Measurements from ENCODE around the gene ABCC12.
"Not testable (repeated sequence)": the region's sequence is repeated elsewhere in the genome, so short reads cannot be mapped to it uniquely, and the experiment has no call there.

ABCC12 gene

GRCh38 chr16:48176635-48177408, 21.0 kb upstream of the ABCC12 start:
- no peak for DNase-seq (ENCODE audit: low read depth)
- no peak for TF ChIP-seq CTCF (conservative IDR thresholded peaks at IDR 0.05; ENCODE audit: low read length)
- no peak overlapping the region for H3K4me3 ChIP-seq (ENCODE audit: low read length)

- DNase-seq (ENCODE audit: low read depth), result no peak
- no peak for TF ChIP-seq CTCF (conservative IDR thresholded peaks at IDR 0.05; ENCODE audit: low read length)
- no peak overlapping the region for H3K4me3 ChIP-seq (ENCODE audit: low read length)
Measured at GRCh38 chr16:48173889-48174288, 18.1 kb upstream of the ABCC12 start.

GRCh38 chr16:48172682-48173081, 16.9 kb upstream of the ABCC12 start:
- no peak overlapping the region for H3K4me3 ChIP-seq (ENCODE audit: low read length)
- no peak for TF ChIP-seq CTCF (conservative IDR thresholded peaks at IDR 0.05; ENCODE audit: low read length)
- no peak for DNase-seq (ENCODE audit: low read depth)

GRCh38 chr16:48169896-48170295, 14.1 kb upstream of the ABCC12 start:
- no peak for DNase-seq (ENCODE audit: low read depth)
- TF ChIP-seq CTCF (conservative IDR thresholded peaks at IDR 0.05; ENCODE audit: low read length), result no peak

GRCh38 chr16:48168075-48168474, 12.3 kb upstream of the ABCC12 start:
- no peak for TF ChIP-seq CTCF (conservative IDR thresholded peaks at IDR 0.05; ENCODE audit: low read length)
- no peak overlapping the region for H3K4me3 ChIP-seq (ENCODE audit: low read length)
- DNase-seq (ENCODE audit: low read depth), result no peak

More at GRCh38 chr16:48169896-48170295, 14.1 kb upstream of the ABCC12 start:
- H3K4me3 ChIP-seq (ENCODE audit: low read length), result no peak overlapping the region

- not testable (repeated sequence) for H3K4me3 ChIP-seq (ENCODE audit: low read length); DNase-seq (ENCODE audit: low read depth)
Measured at GRCh38 chr16:48166617-48167016, 10.8 kb upstream of the ABCC12 start.

GRCh38 chr16:48165961-48166578, 10.3 kb upstream of the ABCC12 start:
- DNase-seq (ENCODE audit: low read depth), result no peak
- H3K4me3 ChIP-seq (ENCODE audit: low read length), result no peak overlapping the region
- TF ChIP-seq CTCF (conservative IDR thresholded peaks at IDR 0.05; ENCODE audit: low read length), result no peak
